T-helper 22 cell (primary cell): ENCODE measurements around the gene CBFB.
A peak's percentile ranks its signal among the peaks of the same experiment; 100 is the strongest.
"Not testable (repeated sequence)": the region's sequence is repeated elsewhere in the genome, so short reads cannot be mapped to it uniquely, and the experiment has no call there.

Experiments used
- DNase-seq: peaks from one replicate; pipeline ENCODE4 v3.0.0-alpha.2; 2020; ENCODE audit warnings: low read depth

CBFB gene

GRCh38 chr16:67098599-67098998 is 69.7 kb downstream of the CBFB start:
- DNase-seq, result no peak

DNA sequence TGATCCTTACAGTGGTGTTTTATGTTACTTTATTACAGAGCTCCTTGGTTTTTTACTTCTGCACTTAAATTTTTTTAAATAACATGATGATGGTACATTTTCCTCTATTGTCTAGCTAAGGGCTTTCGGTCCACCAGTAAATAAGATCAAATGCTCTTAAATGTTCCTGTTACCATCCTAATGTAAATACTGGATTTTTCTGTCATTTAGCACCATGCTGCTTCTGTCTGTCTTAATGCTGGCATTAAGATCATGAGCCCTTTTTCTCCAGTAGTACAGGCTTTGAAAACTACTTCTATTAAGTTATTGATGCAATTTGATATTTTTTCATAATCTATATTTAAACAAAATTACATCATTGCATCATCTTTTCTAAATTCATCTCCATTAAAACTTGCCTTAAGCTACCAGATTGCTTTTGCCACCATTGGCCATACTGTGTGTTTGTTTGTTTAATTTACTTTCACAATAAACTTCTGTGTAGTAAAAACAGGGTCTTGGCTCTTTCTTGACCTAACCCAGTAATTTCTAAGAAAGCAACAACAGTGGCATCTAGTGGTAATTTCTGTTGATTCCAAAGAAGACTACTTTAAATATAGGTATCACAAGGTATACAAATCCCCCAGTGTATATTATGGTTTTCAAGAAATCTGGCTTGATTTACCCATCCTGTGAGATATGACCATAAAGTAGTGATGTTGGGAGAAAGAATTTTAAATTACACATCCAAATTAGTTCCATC is 71.8 kb downstream of the CBFB start:
- no peak for DNase-seq

DNA sequence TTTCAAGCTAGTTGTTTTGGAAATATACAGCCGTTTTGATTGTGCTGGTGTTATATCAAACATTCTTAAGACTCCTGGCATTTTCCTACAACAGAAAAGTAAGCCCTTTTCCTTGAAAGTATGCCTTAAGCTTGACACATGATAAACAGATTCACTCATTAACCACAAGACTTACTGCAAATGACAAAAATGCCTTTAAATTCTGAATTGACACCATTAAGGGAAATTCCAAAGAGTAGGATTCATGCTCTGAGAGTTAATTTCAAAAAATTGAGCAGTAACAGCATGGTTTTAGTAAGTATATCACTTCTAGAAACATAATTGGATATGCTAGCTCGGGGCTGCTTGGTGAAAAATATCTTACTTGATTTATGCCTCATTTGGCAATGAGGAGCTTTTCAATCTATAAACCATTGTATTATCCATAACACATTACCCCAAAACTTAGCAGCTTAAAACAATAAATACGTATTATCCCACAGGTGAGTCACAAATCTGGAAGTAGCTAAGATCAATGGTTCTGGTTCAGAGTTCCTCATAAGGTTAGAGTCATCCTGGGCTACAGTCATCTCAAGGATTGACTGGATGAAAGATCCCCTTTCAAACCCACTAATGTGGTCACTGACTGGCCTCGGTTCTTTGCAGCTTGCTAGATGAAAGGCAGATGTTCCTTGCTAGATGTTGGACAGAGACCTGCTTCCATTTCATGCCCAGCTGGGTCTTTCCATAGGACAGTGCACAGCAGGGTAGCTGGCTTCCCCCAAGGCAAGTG is 72.5 kb downstream of the CBFB start:
- no peak for DNase-seq

DNA sequence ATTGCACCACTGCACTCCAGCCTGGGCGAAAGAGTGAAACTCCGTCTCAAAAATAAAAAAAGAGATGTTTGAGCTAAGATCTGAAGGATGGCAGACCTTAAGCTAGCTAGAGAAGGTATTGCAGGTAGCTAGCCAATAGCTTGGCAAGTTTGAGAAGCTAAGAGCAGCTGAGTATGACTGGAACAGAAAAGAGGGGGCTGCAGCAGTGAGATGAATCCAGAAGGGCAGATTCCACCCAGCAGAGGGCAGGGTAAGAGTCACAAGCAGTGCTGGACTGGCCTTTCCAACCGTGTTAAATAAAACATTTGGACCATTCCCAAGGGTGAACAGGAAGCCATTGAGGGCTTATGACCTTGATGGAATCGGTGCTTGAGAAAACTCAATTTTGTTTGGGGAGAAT is 75.1 kb downstream of the CBFB start:
- DNase-seq, result no peak

DNA sequence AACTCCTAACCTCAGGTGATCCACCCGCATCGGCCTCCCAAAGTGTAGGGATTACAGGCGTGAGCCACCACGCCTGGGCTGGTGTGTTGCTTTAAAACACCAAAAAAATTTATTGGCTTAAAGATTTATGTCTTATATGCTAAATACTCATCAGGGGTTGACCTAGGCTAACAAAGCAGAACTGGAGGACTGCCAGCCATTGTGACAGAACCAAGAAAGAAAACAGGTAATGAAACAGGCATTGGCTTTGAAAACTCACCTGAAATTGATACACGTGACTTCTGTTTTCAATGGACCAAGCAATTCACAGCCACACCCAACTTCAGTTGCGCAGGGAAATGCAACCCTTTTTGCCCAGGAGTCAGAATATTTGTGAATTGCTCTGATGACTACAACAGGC is 75.9 kb downstream of the CBFB start:
- DNase-seq, result no peak

- no peak for DNase-seq
Observed at GRCh38 chr16:67105246-67105645, 76.3 kb downstream of the CBFB start.

DNA sequence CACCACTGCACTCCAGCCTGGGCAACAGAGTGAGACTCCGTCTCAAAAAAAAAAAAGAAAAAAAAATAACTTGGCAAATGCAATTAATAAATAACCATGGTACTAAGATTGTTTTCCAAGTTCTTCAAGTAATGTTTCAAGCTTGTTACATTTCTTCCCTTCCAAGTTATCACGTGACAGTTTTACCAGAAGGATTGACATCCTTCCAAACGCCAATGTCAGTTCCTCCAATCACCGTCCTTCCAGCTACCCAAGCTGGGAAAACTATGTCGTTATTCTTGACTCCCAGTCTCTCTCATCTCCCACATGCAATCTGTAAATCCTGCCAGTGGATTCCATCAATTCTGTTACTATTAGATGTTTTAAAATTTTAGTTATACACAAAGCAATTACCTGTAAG is 76.9 kb downstream of the CBFB start:
- DNase-seq, result no peak

DNA sequence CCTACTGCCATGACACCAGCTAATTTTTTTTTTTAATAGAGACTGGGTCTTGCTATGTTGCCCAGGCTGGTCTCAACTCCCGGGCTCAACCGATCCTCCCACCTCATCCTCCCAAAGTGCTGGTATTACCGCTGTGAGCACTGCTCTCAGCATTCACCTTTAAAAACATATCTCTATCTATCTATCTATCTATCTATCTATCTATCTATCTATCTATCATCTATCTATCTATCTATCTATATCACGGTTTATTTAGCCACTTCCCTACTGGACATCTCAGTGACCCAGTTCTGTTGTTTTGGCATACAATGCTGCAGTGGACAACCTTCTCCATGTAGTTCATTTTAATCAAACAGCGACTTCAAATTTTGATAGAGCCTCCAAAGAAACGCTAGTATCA is 79.5 kb downstream of the CBFB start:
- no peak for DNase-seq

GRCh38 chr16:67108931-67109406 is 80.0 kb downstream of the CBFB start:
- DNase-seq, result no peak

- DNase-seq, result peak; percentile 91
Observed at GRCh38 chr16:67109407-67110135, 80.6 kb downstream of the CBFB start, which contains the start of gene PHAF1. PHAF1 (plus strand) TSS chr16:67109941; CDS start chr16:67110176, 235 bp downstream.

- no peak for DNase-seq
Observed at GRCh38 chr16:67111951-67112444, 83.0 kb downstream of the CBFB start.

- DNase-seq, result no peak
Observed at GRCh38 chr16:67112591-67113399, 83.8 kb downstream of the CBFB start.

DNA sequence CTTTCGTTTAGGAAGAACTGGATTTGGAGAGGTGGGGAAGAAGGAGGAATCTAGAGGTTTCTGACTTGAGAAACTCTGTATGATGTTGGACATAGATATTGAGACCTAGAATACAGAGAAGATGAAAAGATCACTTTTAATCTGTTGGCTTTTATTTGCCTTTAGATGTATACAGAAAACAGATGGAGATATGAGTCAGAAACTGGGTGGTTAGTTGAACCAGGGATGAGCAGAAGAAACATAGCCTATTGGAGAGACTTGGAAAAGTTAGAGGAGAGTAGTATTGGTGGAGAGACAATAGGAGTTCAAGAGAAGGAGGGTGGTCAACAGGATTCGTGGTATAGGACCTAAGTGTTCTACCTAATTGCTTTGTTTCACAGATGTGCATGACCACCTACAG is 85.8 kb downstream of the CBFB start:
- no peak for DNase-seq

DNA sequence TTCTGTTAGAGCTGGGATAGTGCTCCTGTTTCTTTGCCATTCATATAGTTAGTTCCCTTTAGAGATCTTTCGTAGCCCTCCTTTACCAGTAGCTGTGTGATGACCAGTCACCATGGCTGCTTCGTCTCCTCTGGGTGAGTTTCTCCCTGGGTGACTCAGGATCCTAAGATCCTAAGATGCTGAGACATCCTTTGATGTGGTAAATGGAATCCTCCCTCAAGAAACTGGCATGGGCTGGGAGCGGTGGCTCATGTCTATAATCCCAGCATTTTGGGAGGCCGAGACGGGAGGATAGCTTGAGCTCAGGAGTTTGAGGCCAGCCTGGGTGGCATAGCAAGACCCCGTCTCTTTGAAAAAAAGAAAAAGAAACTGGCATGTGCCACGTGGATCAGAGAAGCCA is 86.7 kb downstream of the CBFB start:
- no peak for DNase-seq

- no peak for DNase-seq
Observed at GRCh38 chr16:67116388-67117311, 87.7 kb downstream of the CBFB start.

GRCh38 chr16:67117716-67118115 is 88.8 kb downstream of the CBFB start:
- DNase-seq, result no peak

- DNase-seq, result no peak
Observed at GRCh38 chr16:67120025-67120424, 91.1 kb downstream of the CBFB start.

DNA sequence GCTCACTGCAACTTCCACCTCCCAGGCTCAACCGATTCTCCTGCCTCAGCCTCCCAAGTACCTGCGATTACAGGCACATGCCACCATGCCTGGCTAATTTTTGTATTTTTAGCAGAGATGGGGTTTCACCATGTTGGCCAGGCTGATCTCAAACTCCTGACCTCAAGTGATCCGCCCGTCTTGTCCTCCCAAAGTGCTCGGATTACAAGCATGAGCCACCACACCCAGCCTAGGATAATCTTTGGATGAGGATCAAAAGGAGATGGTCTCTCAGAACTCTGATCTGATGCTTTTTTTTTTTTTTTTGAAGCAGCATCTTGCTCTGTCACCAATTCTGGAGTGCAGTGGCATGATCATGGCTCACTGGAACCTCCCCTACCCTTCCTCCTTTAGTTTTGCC is 93.8 kb downstream of the CBFB start:
- not testable (repeated sequence) for DNase-seq

GRCh38 chr16:67128417-67128816 is 99.5 kb downstream of the CBFB start:
- no peak for DNase-seq

DNA sequence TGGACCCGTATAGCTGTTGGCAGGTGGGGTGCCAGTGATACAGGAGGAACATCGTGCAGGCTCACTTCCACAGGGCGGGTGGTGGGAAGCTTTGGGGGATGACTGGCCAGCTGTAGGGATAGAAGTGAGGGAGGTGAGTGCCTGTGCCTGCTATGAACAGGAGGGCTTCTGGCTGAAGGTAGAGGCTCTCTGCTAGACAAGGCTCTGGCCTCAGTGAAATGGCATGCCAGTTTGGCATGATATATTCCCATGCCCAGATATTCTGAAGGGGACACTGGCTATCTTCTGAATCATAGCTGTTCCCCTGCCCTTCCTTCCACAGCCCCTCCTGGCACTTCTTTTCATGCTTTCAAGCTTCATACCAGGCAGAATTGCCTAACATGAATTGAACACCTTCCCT is 99.9 kb downstream of the CBFB start:
- DNase-seq, result no peak

- DNase-seq, result no peak
Observed at GRCh38 chr16:67129422-67129821, 100.5 kb downstream of the CBFB start.
